NCI-H2029 (cell line): ENCODE data around the gene PPP3CA.
"Not testable (repeated sequence)": the region's sequence is repeated elsewhere in the genome, so short reads cannot be mapped to it uniquely, and the experiment has no call there.

Experiments used
- DNase-seq: peaks from one replicate; lab custom pipeline; 2025; lab: John Stamatoyannopoulos, UW

Gene PPP3CA

GRCh38 chr4:101008503-101008902, 338.8 kb downstream of the PPP3CA start:
- no peak for DNase-seq

GRCh38 chr4:101005659-101006058, 341.7 kb downstream of the PPP3CA start:
- no peak for DNase-seq

- no peak for DNase-seq
Measured at GRCh38 chr4:101000496-101000895, 346.8 kb downstream of the PPP3CA start.

GRCh38 chr4:100995671-100996070, 351.7 kb downstream of the PPP3CA start:
- DNase-seq, result no peak

GRCh38 chr4:100995002-100995401, 352.3 kb downstream of the PPP3CA start:
- DNase-seq, result not testable (repeated sequence)

- DNase-seq, result not testable (repeated sequence)
Measured at GRCh38 chr4:100991332-100992069, 355.8 kb downstream of the PPP3CA start.

- no peak for DNase-seq
Measured at GRCh38 chr4:100989401-100989800, 357.9 kb downstream of the PPP3CA start.

- no peak for DNase-seq
Measured at GRCh38 chr4:100988876-100989275, 358.4 kb downstream of the PPP3CA start.

- DNase-seq, result no peak
Measured at GRCh38 chr4:100986360-100986868, 360.9 kb downstream of the PPP3CA start.

- DNase-seq, result no peak
Measured at GRCh38 chr4:100985576-100985975, 361.8 kb downstream of the PPP3CA start.

- no peak for DNase-seq
Measured at GRCh38 chr4:100984901-100985300, 362.4 kb downstream of the PPP3CA start.

- no peak for DNase-seq
Measured at GRCh38 chr4:100983426-100983825, 363.9 kb downstream of the PPP3CA start.

- no peak for DNase-seq
Measured at GRCh38 chr4:100982345-100982744, 365.0 kb downstream of the PPP3CA start.

- no peak for DNase-seq
Measured at GRCh38 chr4:100981447-100982204, 365.7 kb downstream of the PPP3CA start.

GRCh38 chr4:100979736-100980135, 367.6 kb downstream of the PPP3CA start:
- DNase-seq, result no peak

GRCh38 chr4:100977746-100978397, 369.5 kb downstream of the PPP3CA start:
- no peak for DNase-seq

GRCh38 chr4:100977274-100977673, 370.1 kb downstream of the PPP3CA start:
- DNase-seq, result no peak
